Measurements from ENCODE around the gene TFB2M. TPM values are rescaled to one million over a fixed set of nuclear protein-coding genes. Genes with fewer than 3 reads are reported as not detected.

Gene TFB2M
- total and polyA plus RNA-seq, 2 of the 13 experiments (the other 11 are each of a cell fraction or from before 2014, with no cell fraction given) = 15.7 to 31.4 TPM

GRCh38 chr1:246583448-246584185 is 17.6 kb upstream of the TFB2M start (continued):
- TF ChIP-seq CREB3 (CRISPR knock-in tag; IDR thresholded peaks at IDR 0.05) = no peak
- no peak for TF ChIP-seq GMEB2 (CRISPR knock-in tag; IDR thresholded peaks at IDR 0.05; ENCODE audit: low read depth)
- TF ChIP-seq ZNF513 (CRISPR knock-in tag; conservative IDR thresholded peaks at IDR 0.05) = no peak
- no peak for TF ChIP-seq ISX (CRISPR knock-in tag; conservative IDR thresholded peaks at IDR 0.05)
- peak; percentile 63 for TF ChIP-seq ATF7 (IDR thresholded peaks at IDR 0.05)
- TF ChIP-seq ATF7 (CRISPR knock-in tag; IDR thresholded peaks at IDR 0.05) = no peak; the same call in 1 of the 2 replicates
- TF ChIP-seq PCBP2 (optimal IDR thresholded peaks at IDR 0.05; ENCODE audit: low read depth, low read length, poor library complexity, severe bottlenecking) = no peak
- TF ChIP-seq ZNF337 (CRISPR knock-in tag; IDR thresholded peaks at IDR 0.05; ENCODE audit: borderline replicate concordance, low read depth) = 0 out of 2 replicates have a peak, but pooled peaks have one; percentile 46
- no peak; the same call in 1 of the 2 replicates for TF ChIP-seq ZNF761 (CRISPR knock-in tag; conservative IDR thresholded peaks at IDR 0.05)
- no peak for TF ChIP-seq MTF2 (CRISPR knock-in tag; IDR thresholded peaks at IDR 0.05; ENCODE audit: borderline replicate concordance)
- peak; percentile 71 for TF ChIP-seq FOSL2 (CRISPR knock-in tag; IDR thresholded peaks at IDR 0.05)
- TF ChIP-seq ZNF431 (CRISPR knock-in tag; IDR thresholded peaks at IDR 0.05; ENCODE audit: borderline replicate concordance, low read depth) = no peak
- no peak for TF ChIP-seq ZNF737 (CRISPR knock-in tag; IDR thresholded peaks at IDR 0.05; ENCODE audit: borderline replicate concordance)
- 0 out of 2 replicates have a peak, but pooled peaks have one; percentile 70 for TF ChIP-seq ZNF709 (CRISPR knock-in tag; IDR thresholded peaks at IDR 0.05)
- 0 out of 2 replicates have a peak, but pooled peaks have one; percentile 74 for TF ChIP-seq ZNF784 (CRISPR knock-in tag; IDR thresholded peaks at IDR 0.05; ENCODE audit: borderline replicate concordance)
- TF ChIP-seq IRX3 (CRISPR knock-in tag; IDR thresholded peaks at IDR 0.05; ENCODE audit: borderline replicate concordance, low read depth) = no peak; the same call in 1 of the 2 replicates
- no peak for TF ChIP-seq ZNF296 (CRISPR knock-in tag; conservative IDR thresholded peaks at IDR 0.05)
- no peak for TF ChIP-seq ZKSCAN1 (IDR thresholded peaks at IDR 0.05; ENCODE audit: low read length)
- TF ChIP-seq TP53 (CRISPR knock-in tag; conservative IDR thresholded peaks at IDR 0.05) = 0 out of 2 replicates have a peak, but pooled peaks have one; percentile 65
- TF ChIP-seq MIXL1 (CRISPR knock-in tag; IDR thresholded peaks at IDR 0.05) = peak; percentile 93
- TF ChIP-seq ZNF354B (CRISPR knock-in tag; IDR thresholded peaks at IDR 0.05) = no peak
- TF ChIP-seq SOX6 (IDR thresholded peaks at IDR 0.05) = no peak
- peak; percentile 100 for TF ChIP-seq SOX6 (CRISPR knock-in tag; IDR thresholded peaks at IDR 0.05)
- TF ChIP-seq ZNF629 (CRISPR knock-in tag; conservative IDR thresholded peaks at IDR 0.05) = peak; percentile 62
- TF ChIP-seq ZBTB34 (CRISPR knock-in tag; IDR thresholded peaks at IDR 0.05) = no peak
